ENCODE data around the gene CEMIP.

DNA sequence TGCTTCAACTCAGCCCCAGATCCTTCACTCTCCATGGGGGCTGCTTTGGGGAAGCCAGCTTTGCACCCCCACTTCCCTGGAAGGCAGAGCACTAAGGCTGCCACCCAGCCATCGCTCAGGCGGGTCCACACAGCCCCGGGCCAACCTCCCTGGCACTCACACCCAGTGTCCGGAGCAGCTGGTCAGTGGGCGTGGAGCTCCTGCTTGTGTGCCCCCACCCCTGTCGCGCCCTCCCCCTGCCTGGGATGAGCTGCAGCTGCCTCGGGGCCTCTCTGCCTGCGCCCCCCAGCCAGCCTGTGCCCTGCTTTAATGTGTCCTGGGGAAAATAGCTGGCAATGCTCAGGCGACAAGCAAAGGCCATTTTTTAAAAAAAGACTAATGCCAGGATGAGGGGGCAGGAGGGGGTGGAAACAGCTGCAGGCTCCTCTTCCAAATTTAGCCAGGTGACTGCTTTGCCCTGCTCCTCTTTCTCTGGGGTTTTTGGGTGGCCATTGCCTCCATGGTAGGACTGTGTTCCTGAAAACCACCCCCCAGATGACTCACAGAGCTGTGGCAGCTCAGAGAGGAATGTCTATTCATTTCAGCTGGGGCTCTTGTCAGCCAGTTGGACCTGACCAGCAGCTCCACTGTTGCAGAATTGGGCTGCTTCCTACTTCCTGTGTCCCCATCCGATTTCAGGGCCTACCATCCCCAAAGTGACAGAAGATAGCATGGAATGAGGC, 65.0 kb downstream of the CEMIP start:
- no peak for TF ChIP-seq EZH2 (IDR thresholded peaks at IDR 0.05; ENCODE audit: low read depth, low read length, severe bottlenecking)
- TF ChIP-seq, protein P1, sequence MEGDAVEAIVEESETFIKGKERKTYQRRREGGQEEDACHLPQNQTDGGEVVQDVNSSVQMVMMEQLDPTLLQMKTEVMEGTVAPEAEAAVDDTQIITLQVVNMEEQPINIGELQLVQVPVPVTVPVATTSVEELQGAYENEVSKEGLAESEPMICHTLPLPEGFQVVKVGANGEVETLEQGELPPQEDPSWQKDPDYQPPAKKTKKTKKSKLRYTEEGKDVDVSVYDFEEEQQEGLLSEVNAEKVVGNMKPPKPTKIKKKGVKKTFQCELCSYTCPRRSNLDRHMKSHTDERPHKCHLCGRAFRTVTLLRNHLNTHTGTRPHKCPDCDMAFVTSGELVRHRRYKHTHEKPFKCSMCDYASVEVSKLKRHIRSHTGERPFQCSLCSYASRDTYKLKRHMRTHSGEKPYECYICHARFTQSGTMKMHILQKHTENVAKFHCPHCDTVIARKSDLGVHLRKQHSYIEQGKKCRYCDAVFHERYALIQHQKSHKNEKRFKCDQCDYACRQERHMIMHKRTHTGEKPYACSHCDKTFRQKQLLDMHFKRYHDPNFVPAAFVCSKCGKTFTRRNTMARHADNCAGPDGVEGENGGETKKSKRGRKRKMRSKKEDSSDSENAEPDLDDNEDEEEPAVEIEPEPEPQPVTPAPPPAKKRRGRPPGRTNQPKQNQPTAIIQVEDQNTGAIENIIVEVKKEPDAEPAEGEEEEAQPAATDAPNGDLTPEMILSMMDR (IDR thresholded peaks at IDR 0.05; ENCODE audit: control extremely low read depth in 1 of 3, insufficient read depth in 1 of 3, low read depth in 1 of 3, low read length in 3 of 3) = no peak
- TF ChIP-seq HDAC6 (IDR thresholded peaks at IDR 0.05; ENCODE audit: low read depth, low read length) = no peak
- TF ChIP-seq CEBPB (IDR thresholded peaks at IDR 0.05; ENCODE audit: low read depth, low read length) = no peak
- no peak for TF ChIP-seq TAF1 (IDR thresholded peaks at IDR 0.05; ENCODE audit: low read depth, low read length)
